Keratinocyte (primary cell): ENCODE data around the gene CFAP92.

Experiments
- CTCF ChIP-seq, 3 experiments: IDR thresholded peaks in 1 of 3; conservative IDR thresholded peaks in 1 of 3; optimal IDR thresholded peaks in 1 of 3; 2 replicates in 2 of 3; 3 replicates in 1 of 3; pipeline versions ENCODE3 to v1.5.1; 2011; ENCODE audit warnings: low read length in 3 of 3, mild to moderate bottlenecking in 3 of 3, moderate library complexity in 2 of 3, control low read depth in 1 of 3, inconsistent platforms in 1 of 3; ENCODE audit not compliant: insufficient read depth in 2 of 3; ENCODE audit errors: extremely low read depth in 1 of 3
- EZH2 ChIP-seq: IDR thresholded peaks from one replicate; pipeline ENCODE4 v1.6.1; 2012; ENCODE audit warnings: inconsistent platforms, mild to moderate bottlenecking, low read length, moderate library complexity

GRCh38 chr3:129026728-129027543, 33.1 kb upstream of the CFAP92 start:
- TF ChIP-seq CTCF (optimal IDR thresholded peaks at IDR 0.05 in 1 of 3, IDR thresholded peaks at IDR 0.05 in 1 of 3, conservative IDR thresholded peaks at IDR 0.05 in 1 of 3; ENCODE audit: extremely low read depth in 1 of 3, insufficient read depth in 2 of 3, low read length in 3 of 3) (peak in 2 of 3 experiments; percentile 59 to 68), EZH2 (no peak)
